SK-N-SH (cell line): ENCODE measurements around the gene CERCAM. TPM values are rescaled to one million over a fixed set of nuclear protein-coding genes. Genes with fewer than 3 reads are reported as not detected.

ENCODE experiments used
- CTCF ChIA-PET: fragments of 300-600, 350-600 bp; formaldehyde crosslinking; extraction: SDS; loops from one replicate; lab custom pipeline; 2021; lab: Yijun Ruan, JAX
- POLR2A ChIA-PET: fragments of 350-600 bp; sonication (Branson Sonifier 250); formaldehyde crosslinking; extraction: SDS; loops from one replicate; lab custom pipeline; 2020; ENCODE audit warnings: antibody characterized with exemption, inconsistent platforms; lab: Yijun Ruan, JAX
- DNase-seq: peaks from one replicate; pipeline ENCODE4 v3.0.0; 2012
- H2AFZ ChIP-seq: fragments of 200-600 bp; sonication (generic); 2 replicates; pipeline ENCODE4 v1.8.1; 2016; ENCODE audit warnings: antibody characterized with exemption, mild to moderate bottlenecking, low read depth
- H3F3A ChIP-seq: fragments of 200-600 bp; sonication (generic); replicated peaks from 2 replicates; pipeline ENCODE3; 2016; ENCODE audit warnings: antibody characterized with exemption, mild to moderate bottlenecking; ENCODE audit not compliant: insufficient read depth
- H3K27ac ChIP-seq, 2 experiments: fragments of 200-500 bp in 1 of 2; fragments of 200-600 bp in 1 of 2; sonication (Bioruptor generic) in 1 of 2; sonication (generic), shearing (Covaris generic) in 1 of 2; 2 replicates each; pipeline versions ENCODE4 v1.5.1 to v1.6.1; 2014 to 2016; ENCODE audit warnings: low read depth in 2 of 2, inconsistent platforms in 1 of 2, low read length in 1 of 2, mild to moderate bottlenecking in 1 of 2, mixed read lengths in 1 of 2
- H3K27me3 ChIP-seq: fragments of 200-600 bp; sonication (generic), shearing (Covaris generic); 2 replicates; pipeline ENCODE4 v1.6.1; 2016; ENCODE audit warnings: mixed run types; ENCODE audit not compliant: insufficient read depth
- H3K36me3 ChIP-seq, 2 experiments: fragments of 200-500 bp in 1 of 2; fragments of 200-600 bp in 1 of 2; sonication (Bioruptor generic) in 1 of 2; sonication (generic) in 1 of 2; replicated peaks in 1 of 2; 2 replicates each; pipeline versions ENCODE3 to v1.5.1; 2014 to 2016; ENCODE audit warnings: low read length in 1 of 2, mild to moderate bottlenecking in 1 of 2; ENCODE audit not compliant: insufficient read depth in 2 of 2, control insufficient read depth in 1 of 2
- H3K4me1 ChIP-seq, 2 experiments: fragments of 200-500 bp in 1 of 2; fragments of 200-600 bp in 1 of 2; sonication (Bioruptor generic) in 1 of 2; sonication (generic), shearing (Covaris generic) in 1 of 2; 2 replicates each; pipeline versions ENCODE4 v1.5.1 to v1.6.1; 2014 to 2016; ENCODE audit warnings: low read depth in 1 of 2, low read length in 1 of 2, mixed run types in 1 of 2; ENCODE audit not compliant: insufficient read depth in 2 of 2, control insufficient read depth in 1 of 2
- H3K4me2 ChIP-seq: fragments of 200-600 bp; sonication (generic), shearing (Covaris generic); 2 replicates; pipeline ENCODE4 v1.6.1; 2017; ENCODE audit warnings: mixed run types
- H3K4me3 ChIP-seq, 2 experiments: fragments of 200-500 bp in 1 of 2; fragments of 200-600 bp in 1 of 2; sonication (Bioruptor generic) in 1 of 2; sonication (generic), shearing (Covaris generic) in 1 of 2; 2 replicates each; pipeline versions ENCODE4 v1.5.1 to v1.8.1; 2014 to 2016; ENCODE audit warnings: low read depth in 2 of 2, inconsistent platforms in 1 of 2, low read length in 1 of 2, mild to moderate bottlenecking in 1 of 2, mixed read lengths in 1 of 2, moderate library complexity in 1 of 2
- H3K79me2 ChIP-seq: fragments of 200-600 bp; sonication (generic); 2 replicates; pipeline ENCODE4 v1.8.1; 2017; ENCODE audit warnings: mild to moderate bottlenecking; ENCODE audit not compliant: insufficient read depth
- H3K9ac ChIP-seq: fragments of 200-600 bp; sonication (generic); 2 replicates; pipeline ENCODE4 v1.6.1; 2017; ENCODE audit warnings: mixed run types
- H3K9me2 ChIP-seq: fragments of 200-600 bp; sonication (generic); 2 replicates; pipeline ENCODE4 v1.6.1; 2017; ENCODE audit warnings: mixed run types
- H3K9me3 ChIP-seq: fragments of 200-600 bp; sonication (generic); 2 replicates; pipeline ENCODE4 v1.6.1; 2017; ENCODE audit warnings: mixed run types, mild to moderate bottlenecking, moderate library complexity
- H4K20me1 ChIP-seq: fragments of 200-600 bp; sonication (generic); 2 replicates; pipeline ENCODE4 v1.6.1; 2017; ENCODE audit warnings: mild to moderate bottlenecking, mixed run types; ENCODE audit not compliant: insufficient read depth
- CHD2 ChIP-seq: fragments of 150-350 bp; IDR thresholded peaks from 2 replicates; pipeline ENCODE4 v1.6.1; 2018; ENCODE audit warnings: low read length; ENCODE audit not compliant: partially characterized antibody
- EP300 ChIP-seq, 2 experiments: IDR thresholded peaks; 2 replicates each; pipeline versions ENCODE4 v1.4.0 to v1.6.1; 2012; ENCODE audit warnings: borderline replicate concordance in 1 of 2, low read depth in 1 of 2, low read length in 1 of 2
- EZH2phosphoT487 ChIP-seq: fragments of 200-600 bp; sonication (generic); IDR thresholded peaks from 2 replicates; pipeline ENCODE4 v1.6.1; 2017; ENCODE audit warnings: low read depth, mixed run types, mild to moderate bottlenecking, antibody characterized with exemption, moderate library complexity, borderline replicate concordance
- FOSL2 ChIP-seq: IDR thresholded peaks from 2 replicates; pipeline ENCODE4 v1.4.0; 2012; ENCODE audit warnings: low read depth, mild to moderate bottlenecking, moderate library complexity, borderline replicate concordance
- FOXJ3 ChIP-seq: sonication (generic); formaldehyde crosslinking; IDR thresholded peaks from 2 replicates; pipeline ENCODE4 v1.5.1; 2020; ENCODE audit warnings: mild to moderate bottlenecking, missing genetic modification reagents
- GATA2 ChIP-seq: sonication (generic); formaldehyde crosslinking; IDR thresholded peaks from 2 replicates; pipeline ENCODE4 v1.5.0; 2020; ENCODE audit warnings: mild to moderate bottlenecking, missing genetic modification reagents
- JUND ChIP-seq: IDR thresholded peaks from 2 replicates; pipeline ENCODE4 v1.4.0; 2012
- NRF1 ChIP-seq: IDR thresholded peaks from 2 replicates; pipeline ENCODE4 v1.6.1; 2012; ENCODE audit warnings: low read depth, mild to moderate bottlenecking, low read length
- POLR2AphosphoS5 ChIP-seq: IDR thresholded peaks from 2 replicates; pipeline ENCODE4 v1.6.1; 2012; ENCODE audit warnings: low read depth, low read length
- RCOR1 ChIP-seq: fragments of 150-350 bp; IDR thresholded peaks from 2 replicates; pipeline ENCODE4 v1.6.1; 2017; ENCODE audit warnings: antibody characterized with exemption, low read length
- SIN3A ChIP-seq: IDR thresholded peaks from 2 replicates; pipeline ENCODE4 v1.6.1; 2012; ENCODE audit warnings: low read depth, mild to moderate bottlenecking, low read length, moderate library complexity, borderline replicate concordance
- SMC3 ChIP-seq: IDR thresholded peaks from 2 replicates; pipeline ENCODE4 v1.6.1; 2012; ENCODE audit warnings: low read depth, low read length, improper control_type of control experiment
- TAF1 ChIP-seq: IDR thresholded peaks from 2 replicates; pipeline ENCODE4 v1.6.1; 2012; ENCODE audit warnings: low read depth, mild to moderate bottlenecking, low read length, moderate library complexity, borderline replicate concordance
- TCF12 ChIP-seq: IDR thresholded peaks from 2 replicates; pipeline ENCODE4 v1.4.0; 2012
- TEAD4 ChIP-seq: IDR thresholded peaks from 2 replicates; pipeline ENCODE4 v1.4.0; 2012; ENCODE audit warnings: mild to moderate bottlenecking, borderline replicate concordance; ENCODE audit not compliant: insufficient read depth
- USF2 ChIP-seq: fragments of 150-350 bp; IDR thresholded peaks from 2 replicates; pipeline ENCODE4 v1.6.1; 2017; ENCODE audit warnings: antibody characterized with exemption, low read length, low read depth, borderline replicate concordance
- YY1 ChIP-seq: IDR thresholded peaks from 2 replicates; pipeline ENCODE4 v1.4.0; 2012; ENCODE audit warnings: low read depth, mild to moderate bottlenecking
- WGBS: methylation state at CpG from one replicate; pipeline ENCODE4 v1.1.6; 2017; ENCODE audit warnings: low lambda C conversion rate; 5-methylcytosine and 5-hydroxymethylcytosine counted together
- polyA plus RNA-seq, 3 experiments: library from polyadenylated mRNA; depleted of rRNA; stranded (reverse); fragments of >200 nt; gene quantifications; 2 replicates each; pipeline ENCODE4 v1.2.3, GENCODE V29; 2012
- TF ChIP-seq, protein P1 (sequence below): IDR thresholded peaks from 2 replicates; pipeline ENCODE4 v1.4.0; 2012; ENCODE audit warnings: low read depth

CERCAM gene
- polyA plus RNA-seq, 1 of the 3 experiments (the other 2 are of a cell fraction): 131 TPM

GRCh38 chr9:128372188-128372641 lies 48.4 kb upstream of the CERCAM start:
- DNase-seq: no peak
- Histone ChIP-seq H3K9ac (peak overlapping the region; percentile 92), H2AFZ (no peak overlapping the region)
- WGBS: 9% methylated on average over 4 of the region's 4 CpGs
- TF ChIP-seq GATA2 (CRISPR knock-in tag): no peak
- TF ChIP-seq, protein P1, sequence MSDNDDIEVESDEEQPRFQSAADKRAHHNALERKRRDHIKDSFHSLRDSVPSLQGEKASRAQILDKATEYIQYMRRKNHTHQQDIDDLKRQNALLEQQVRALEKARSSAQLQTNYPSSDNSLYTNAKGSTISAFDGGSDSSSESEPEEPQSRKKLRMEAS: 0 out of 2 replicates have a peak, but pooled peaks have one; percentile 44
- TF ChIP-seq, all 33 proteins: peak for 1
- peak overlapping the region; percentile 76 to 89; a peak in 3 of 4 replicates for H3K27ac ChIP-seq
- POLR2A ChIA-PET: interaction anchor here (1.9 to 2.2 kb wide), 2 partner anchors 10 kb away, joined by 5 to 11 read pairs; no protein-coding TSS in a partner anchor
- no peaks in the 10 kb centered on the region for H4K20me1 ChIP-seq
- no peaks in the 10 kb centered on the region for H3K9me3 ChIP-seq
- peaks cover 66% of the 10 kb centered on the region for H3K79me2 ChIP-seq
- H3K36me3 ChIP-seq: peaks cover 0 to 4% of the 10 kb centered on the region in 2 experiments
- peaks cover 0 to 20% of the 10 kb centered on the region in 2 experiments; a peak in 2 of 4 replicates for H3K4me1 ChIP-seq
- H3K9me2 ChIP-seq: no peaks in the 10 kb centered on the region
- H3K27me3 ChIP-seq: no peaks in the 10 kb centered on the region
- H3K4me3 ChIP-seq: peak overlapping the region; percentile 78 to 87
- peak overlapping the region; percentile 86 for H3K4me2 ChIP-seq
- peaks cover 19% of the 10 kb centered on the region for H3F3A ChIP-seq
- CTCF ChIA-PET: interaction anchor here (2.9 to 5.9 kb wide), 3 partner anchors 11 to 47 kb away, joined by 15 to 42 read pairs (median 35); partner anchors contain the start of gene CERCAM

GRCh38 chr9:128372784-128373183 lies 47.9 kb upstream of the CERCAM start:
- ChIA-PET CTCF (interaction anchor here (3.9 kb wide), 1 partner anchor 12 kb away, joined by 42 read pairs; no protein-coding TSS in a partner anchor), POLR2A (no interaction called here)
- Histone ChIP-seq H3K4me3 (peak overlapping the region in 1 of 2 experiments; percentile 78; a peak in 2 of 4 replicates), H3K9me3 (no peaks in the 10 kb centered on the region), H3F3A (peaks cover 19% of the 10 kb centered on the region), H3K4me2 (peak overlapping the region; percentile 86), H3K27ac (peak overlapping the region; percentile 36 to 89; a peak in 2 of 4 replicates), H3K4me1 (peaks cover 0 to 20% of the 10 kb centered on the region in 2 experiments; a peak in 2 of 4 replicates), H3K79me2 (peaks cover 71% of the 10 kb centered on the region), H3K27me3 (no peaks in the 10 kb centered on the region), H3K9me2 (no peaks in the 10 kb centered on the region), H4K20me1 (no peaks in the 10 kb centered on the region), H2AFZ (no peak overlapping the region)
- 23% methylated on average over 1 of the region's 1 CpG for WGBS
- no peak for DNase-seq
- no peak for TF ChIP-seq NRF1
- no peak for TF ChIP-seq USF2
- no peak for TF ChIP-seq POLR2AphosphoS5
- no peak for TF ChIP-seq YY1
- TF ChIP-seq CHD2: no peak
- TF ChIP-seq, all 33 proteins: peak for 0
- peaks cover 0 to 5% of the 10 kb centered on the region in 2 experiments for H3K36me3 ChIP-seq
- H3K9ac ChIP-seq: peak overlapping the region; percentile 92; the same call in 1 of the 2 replicates

DNA sequence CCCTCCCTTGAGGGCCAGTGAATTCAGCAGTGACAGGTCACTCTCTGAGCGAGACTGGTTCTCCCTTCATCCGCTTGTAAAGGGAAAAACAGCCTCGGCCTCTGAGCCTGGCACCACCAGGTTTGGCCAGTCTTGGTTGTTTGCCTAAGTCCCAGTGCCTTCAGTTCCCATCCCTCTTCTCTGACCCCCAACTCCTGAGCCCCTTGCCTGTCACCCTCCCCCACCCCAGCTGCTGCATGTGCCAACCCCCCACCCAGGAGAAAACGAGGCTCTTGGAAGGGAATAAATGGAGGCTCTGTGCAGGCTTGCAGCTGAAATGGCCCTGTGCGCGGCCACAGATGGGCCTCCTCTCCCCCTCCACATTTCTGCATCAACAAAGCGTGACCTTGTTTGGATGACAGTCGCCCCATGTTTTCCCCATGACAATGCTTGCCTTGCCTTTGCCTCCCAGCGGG lies 46.4 kb upstream of the CERCAM start:
- ChIA-PET CTCF (interaction anchor here (5.5 kb wide), 1 partner anchor 11 kb away, joined by 25 read pairs; no protein-coding TSS in a partner anchor), POLR2A (no interaction called here)
- Histone ChIP-seq H3K9ac (no peak overlapping the region), H3K36me3 (peaks cover 0 to 7% of the 10 kb centered on the region in 2 experiments), H4K20me1 (no peaks in the 10 kb centered on the region), H3K4me2 (no peak overlapping the region), H3K9me3 (no peaks in the 10 kb centered on the region), H3K4me3 (no peak overlapping the region), H3K27me3 (no peaks in the 10 kb centered on the region), H3K79me2 (peaks cover 78% of the 10 kb centered on the region), H3K4me1 (peaks cover 0 to 20% of the 10 kb centered on the region in 2 experiments; a peak in 2 of 4 replicates), H3F3A (peaks cover 19% of the 10 kb centered on the region), H2AFZ (no peak overlapping the region), H3K27ac (no peak overlapping the region), H3K9me2 (no peaks in the 10 kb centered on the region)
- 98% methylated on average over 6 of the region's 9 CpGs for WGBS
- DNase-seq: no peak
- TF ChIP-seq RCOR1 (no peak), TCF12 (no peak), JUND (no peak), TAF1 (no peak), SMC3 (no peak), EP300 (IDR thresholded peaks at IDR 0.05; ENCODE audit: borderline replicate concordance in 1 of 2, low read depth in 1 of 2, low read length in 1 of 2) (no peak), USF2 (no peak), NRF1 (no peak), SIN3A (no peak), EZH2phosphoT487 (no peak), FOXJ3 (CRISPR knock-in tag) (no peak), FOSL2 (no peak), TEAD4 (no peak)
